DOHH2 (cell line): ENCODE results near the gene KRT80.

ENCODE experiments used
- H3F3A ChIP-seq: fragments of 200-600 bp; sonication (generic), shearing (Covaris generic); 2 replicates; pipeline ENCODE4 v1.6.0; 2016; ENCODE audit warnings: antibody characterized with exemption, mild to moderate bottlenecking; ENCODE audit not compliant: control insufficient read depth, insufficient read depth
- H3K27ac ChIP-seq: fragments of 200-600 bp; sonication (generic); 2 replicates; pipeline ENCODE4 v1.5.1; 2014; ENCODE audit warnings: low read depth, mild to moderate bottlenecking, low read length, moderate library complexity
- H3K27me3 ChIP-seq: fragments of 200-600 bp; sonication (generic); 2 replicates; pipeline ENCODE4 v1.6.1; 2014; ENCODE audit warnings: mild to moderate bottlenecking, low read length, mixed read lengths; ENCODE audit not compliant: control insufficient read depth
- H3K36me3 ChIP-seq: fragments of 200-600 bp; sonication (generic); 2 replicates; pipeline ENCODE4 v1.6.1; 2014; ENCODE audit warnings: mild to moderate bottlenecking, low read length, moderate library complexity, mixed read lengths; ENCODE audit not compliant: control insufficient read depth
- H3K4me1 ChIP-seq: fragments of 200-600 bp; sonication (generic); 2 replicates; pipeline ENCODE4 v1.6.1; 2014; ENCODE audit warnings: mild to moderate bottlenecking, low read length, mixed read lengths; ENCODE audit not compliant: control insufficient read depth
- H3K4me2 ChIP-seq: fragments of 200-600 bp; sonication (generic); 2 replicates; pipeline ENCODE4 v1.6.0; 2014; ENCODE audit warnings: mild to moderate bottlenecking, low read length, moderate library complexity
- H3K4me3 ChIP-seq: fragments of 200-600 bp; sonication (generic); 2 replicates; pipeline ENCODE4 v1.5.1; 2014; ENCODE audit warnings: mild to moderate bottlenecking, low read length, mixed read lengths
- H3K79me2 ChIP-seq: fragments of 200-600 bp; sonication (generic); 2 replicates; pipeline ENCODE4 v1.6.1; 2014; ENCODE audit warnings: mild to moderate bottlenecking, low read length, mixed read lengths; ENCODE audit not compliant: control insufficient read depth
- H3K9me2 ChIP-seq: fragments of 200-600 bp; sonication (generic); replicated peaks from 2 replicates; pipeline ENCODE4 v1.6.1; 2014; ENCODE audit warnings: mild to moderate bottlenecking, low read length, mixed read lengths; ENCODE audit not compliant: control insufficient read depth
- H3K9me3 ChIP-seq: fragments of 200-600 bp; sonication (generic); 2 replicates; pipeline ENCODE4 v1.6.1; 2014; ENCODE audit warnings: antibody characterized with exemption, low read length, mixed read lengths; ENCODE audit not compliant: control insufficient read depth, insufficient read depth
- H4K20me1 ChIP-seq: fragments of 200-600 bp; sonication (generic); 2 replicates; pipeline ENCODE4 v1.6.0; 2014; ENCODE audit warnings: low read depth, mild to moderate bottlenecking, antibody characterized with exemption, low read length, moderate library complexity; ENCODE audit not compliant: control insufficient read depth, insufficient read depth
- EZH2phosphoT487 ChIP-seq: fragments of 200-600 bp; sonication (generic); IDR thresholded peaks from 2 replicates; pipeline ENCODE4 v1.6.1; 2017; ENCODE audit warnings: borderline replicate concordance, mild to moderate bottlenecking, antibody characterized with exemption, low read length, moderate library complexity, mixed read lengths
- TF ChIP-seq, protein P1 (sequence below): fragments of 200-600 bp; sonication (generic); IDR thresholded peaks from one replicate; pipeline ENCODE4 v1.5.1; 2014; ENCODE audit warnings: antibody characterized with exemption, mild to moderate bottlenecking, low read depth, low read length; ENCODE audit not compliant: poor library complexity, severe bottlenecking

The KRT80 gene

DNA sequence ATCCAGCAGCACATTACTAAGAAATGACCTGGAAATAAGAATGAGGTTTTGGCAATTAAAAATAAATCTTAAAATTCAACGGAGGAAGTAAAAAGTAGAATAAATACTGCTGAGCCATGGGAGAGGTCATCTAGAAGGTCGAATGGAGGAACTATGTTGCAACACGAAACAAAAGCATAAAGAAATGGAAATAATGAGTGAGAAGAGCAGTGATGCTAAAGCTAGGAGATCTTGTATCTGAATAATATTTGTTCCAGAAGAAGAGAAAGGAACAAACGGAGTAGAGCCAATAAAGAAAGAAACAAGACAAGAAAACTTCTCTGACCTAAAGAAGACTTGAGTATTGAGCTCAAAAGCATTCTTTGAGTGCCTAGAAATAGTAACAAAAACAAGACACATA lies 34.6 kb upstream of the KRT80 start:
- Histone ChIP-seq H3K9me3 (no peaks in the 10 kb centered on the region), H3K27me3 (peaks cover 21% of the 10 kb centered on the region), H3K9me2 (no peaks in the 10 kb centered on the region), H4K20me1 (no peaks in the 10 kb centered on the region), H3K4me3 (no peak overlapping the region), H3K4me1 (no peaks in the 10 kb centered on the region), H3K4me2 (no peak overlapping the region), H3K79me2 (no peaks in the 10 kb centered on the region), H3K36me3 (no peaks in the 10 kb centered on the region), H3F3A (no peaks in the 10 kb centered on the region), H3K27ac (no peak overlapping the region)
- TF ChIP-seq, protein P1, sequence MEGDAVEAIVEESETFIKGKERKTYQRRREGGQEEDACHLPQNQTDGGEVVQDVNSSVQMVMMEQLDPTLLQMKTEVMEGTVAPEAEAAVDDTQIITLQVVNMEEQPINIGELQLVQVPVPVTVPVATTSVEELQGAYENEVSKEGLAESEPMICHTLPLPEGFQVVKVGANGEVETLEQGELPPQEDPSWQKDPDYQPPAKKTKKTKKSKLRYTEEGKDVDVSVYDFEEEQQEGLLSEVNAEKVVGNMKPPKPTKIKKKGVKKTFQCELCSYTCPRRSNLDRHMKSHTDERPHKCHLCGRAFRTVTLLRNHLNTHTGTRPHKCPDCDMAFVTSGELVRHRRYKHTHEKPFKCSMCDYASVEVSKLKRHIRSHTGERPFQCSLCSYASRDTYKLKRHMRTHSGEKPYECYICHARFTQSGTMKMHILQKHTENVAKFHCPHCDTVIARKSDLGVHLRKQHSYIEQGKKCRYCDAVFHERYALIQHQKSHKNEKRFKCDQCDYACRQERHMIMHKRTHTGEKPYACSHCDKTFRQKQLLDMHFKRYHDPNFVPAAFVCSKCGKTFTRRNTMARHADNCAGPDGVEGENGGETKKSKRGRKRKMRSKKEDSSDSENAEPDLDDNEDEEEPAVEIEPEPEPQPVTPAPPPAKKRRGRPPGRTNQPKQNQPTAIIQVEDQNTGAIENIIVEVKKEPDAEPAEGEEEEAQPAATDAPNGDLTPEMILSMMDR, result no peak

DNA sequence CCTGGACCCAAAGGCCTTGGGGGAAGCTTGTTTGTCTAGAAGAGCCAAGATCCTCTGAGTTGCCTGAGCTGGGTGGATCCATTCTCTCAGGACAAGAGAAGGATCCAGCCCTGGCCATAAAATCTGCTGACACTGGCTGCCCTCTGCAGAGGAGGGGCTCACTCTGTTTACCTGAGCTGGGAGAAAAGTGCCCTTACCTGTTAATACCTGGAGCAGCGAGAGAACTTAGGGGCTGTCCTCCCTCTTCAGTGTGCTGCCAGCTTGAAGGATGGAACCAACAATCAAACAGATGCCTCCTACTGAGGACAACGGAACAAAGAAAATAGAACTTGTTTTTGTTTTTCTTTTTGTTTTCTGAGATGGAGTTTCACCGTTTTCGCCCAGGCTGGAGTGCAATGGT lies 33.9 kb upstream of the KRT80 start:
- Histone ChIP-seq H3K27me3 (peaks cover 23% of the 10 kb centered on the region), H3F3A (no peaks in the 10 kb centered on the region), H3K4me3 (no peak overlapping the region), H3K9me3 (no peaks in the 10 kb centered on the region), H3K27ac (no peak overlapping the region), H3K4me1 (no peaks in the 10 kb centered on the region), H3K4me2 (no peak overlapping the region), H4K20me1 (no peaks in the 10 kb centered on the region), H3K36me3 (no peaks in the 10 kb centered on the region), H3K79me2 (no peaks in the 10 kb centered on the region), H3K9me2 (no peaks in the 10 kb centered on the region)
- no peak for TF ChIP-seq EZH2phosphoT487
- TF ChIP-seq, protein P1, result no peak

DNA sequence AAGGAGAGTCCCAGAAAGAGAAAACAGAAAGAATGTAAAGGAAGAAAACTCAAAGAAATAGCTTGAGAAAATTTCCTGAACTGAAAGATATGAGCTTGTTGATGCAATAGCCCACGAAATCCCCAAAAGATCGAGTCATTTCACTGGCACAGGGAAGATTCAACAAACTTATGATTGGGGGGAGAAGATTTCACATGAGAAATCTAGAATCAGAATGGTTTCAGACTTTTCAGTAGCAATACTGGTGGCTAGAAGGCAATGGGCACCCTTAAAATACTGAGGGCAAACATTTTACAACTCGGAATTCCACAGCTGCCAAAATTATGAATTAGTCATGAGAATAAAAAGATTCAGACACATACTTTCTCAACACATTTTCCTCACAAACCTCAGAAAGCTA lies 32.3 kb upstream of the KRT80 start:
- no peak overlapping the region for H3K4me2 ChIP-seq
- H3K27ac ChIP-seq, result no peak overlapping the region
- no peaks in the 10 kb centered on the region for H4K20me1 ChIP-seq
- H3K9me3 ChIP-seq, result no peaks in the 10 kb centered on the region
- TF ChIP-seq, protein P1, result no peak
- no peak for TF ChIP-seq EZH2phosphoT487
- H3K27me3 ChIP-seq, result peaks cover 26% of the 10 kb centered on the region
- H3F3A ChIP-seq, result no peaks in the 10 kb centered on the region
- H3K4me1 ChIP-seq, result no peaks in the 10 kb centered on the region
- no peaks in the 10 kb centered on the region for H3K79me2 ChIP-seq
- H3K9me2 ChIP-seq, result no peaks in the 10 kb centered on the region
- H3K36me3 ChIP-seq, result no peaks in the 10 kb centered on the region
- no peak overlapping the region for H3K4me3 ChIP-seq
